Gastrocnemius medialis (tissue), 4 donors: Measurements from ENCODE around the gene PDGFD. TPM values are rescaled to one million over a fixed set of nuclear protein-coding genes. Genes with fewer than 3 reads are reported as not detected.

Experiments
- ATAC-seq, 2 donors: fragments of 150-250 bp; one replicate each; pipeline ENCODE4 v1.9.1; 2016
- DNase-seq, 2 donors: peaks; one replicate each; pipeline ENCODE4 v3.0.0-alpha.2; 2019
- H3K27ac ChIP-seq, 4 donors: fragments of 200-600 bp; sonication (generic); 1 replicate in 1 of 4; 2 replicates in 3 of 4; pipeline ENCODE4 v1.5.1; 2016 to 2018; ENCODE audit warnings: mild to moderate bottlenecking in 2 of 4, moderate library complexity in 1 of 4
- H3K27me3 ChIP-seq, 3 donors: fragments of 200-600 bp; sonication (generic) in 2 of 3; 1 replicate in 1 of 3; 2 replicates in 2 of 3; pipeline versions ENCODE4 v1.5.1 to v1.6.0; 2016 to 2019; ENCODE audit warnings: mild to moderate bottlenecking in 1 of 3, moderate library complexity in 1 of 3
- H3K36me3 ChIP-seq, 2 donors: fragments of 200-600 bp; sonication (generic) in 1 of 2; one replicate each; pipeline ENCODE4 v1.5.1; 2017 to 2018
- H3K4me1 ChIP-seq, 2 donors: fragments of 200-600 bp; sonication (generic) in 1 of 2; one replicate each; pipeline ENCODE4 v1.5.1; 2016 to 2017; ENCODE audit warnings: mild to moderate bottlenecking in 2 of 2
- H3K4me3 ChIP-seq, 4 donors: fragments of 200-600 bp; sonication (generic) in 3 of 4; 1 replicate in 1 of 4; 2 replicates in 3 of 4; pipeline ENCODE4 v1.5.1; 2016 to 2019; ENCODE audit warnings: mild to moderate bottlenecking in 2 of 4
- H3K9me3 ChIP-seq, 3 donors: fragments of 200-600 bp; sonication (generic) in 2 of 3; 1 replicate in 1 of 3; 2 replicates in 2 of 3; pipeline ENCODE4 v1.5.1; 2016 to 2019
- CTCF ChIP-seq, 5 experiments: fragments of 450-650 bp in 3 of 5; fragments of 200-600 bp in 2 of 5; sonication (generic) in 2 of 5; IDR thresholded peaks in 4 of 5; conservative IDR thresholded peaks in 1 of 5; 1 replicate in 4 of 5; 2 replicates in 1 of 5; pipeline ENCODE4 v1.5.1; 2016 to 2019; ENCODE audit warnings: antibody characterized with exemption in 5 of 5, mild to moderate bottlenecking in 3 of 5, moderate library complexity in 3 of 5
- POLR2A ChIP-seq, 2 donors: fragments of 450-650 bp; IDR thresholded peaks; one replicate each; pipeline ENCODE4 v1.6.1; 2017; ENCODE audit warnings: antibody characterized with exemption in 2 of 2, mild to moderate bottlenecking in 2 of 2, moderate library complexity in 2 of 2
- in situ Hi-C, 4 donors: fragments of 200-750 bp; cut with MboI; loops; one replicate each; pipeline versions ENCODE4 v1.15.0 to v1.8.0; 2017; ENCODE audit warnings: low sequenced_read_pairs in 4 of 4
- intact Hi-C: fragments of 100-400 bp; cut with DNase I; formaldehyde crosslinking; loops from one replicate; pipeline ENCODE4 v1.15.1; 2023; ENCODE audit warnings: low total_unique reads
- total RNA-seq, 4 donors: library from RNA; depleted of rRNA; stranded (reverse); fragments of >200 nt; gene quantifications; one replicate each; pipeline versions ENCODE4 v1.1.0 to v1.2.3, GENCODE V29; 2016

Gene PDGFD
- total RNA-seq, 4 donors from 2014 or later, result 2.2 to 4.0 (median 2.9) TPM

GRCh38 chr11:103920933-103921332, 243.0 kb downstream of the PDGFD start:
- DNase-seq (no peak), ATAC-seq (no peak)
- intact Hi-C loops, result no loop called here
- Histone ChIP-seq H3K27me3 (no peaks in the 10 kb centered on the region), H3K4me1 (no peaks in the 10 kb centered on the region), H3K36me3 (no peaks in the 10 kb centered on the region), H3K9me3 (no peaks in the 10 kb centered on the region), H3K4me3 (no peak overlapping the region), H3K27ac (no peak overlapping the region)
- in situ Hi-C loops, result loop anchor here in 1 of 4 donors (25.0 kb wide), 1 partner anchor 109 kb away; no protein-coding TSS in a partner anchor
- TF ChIP-seq POLR2A (IDR thresholded peaks at IDR 0.05) (no peak), CTCF (IDR thresholded peaks at IDR 0.05 in 4 of 5, conservative IDR thresholded peaks at IDR 0.05 in 1 of 5) (no peak)

GRCh38 chr11:103920449-103920848, 243.5 kb downstream of the PDGFD start:
- Histone ChIP-seq H3K4me3 (no peak overlapping the region), H3K27ac (no peak overlapping the region), H3K27me3 (no peaks in the 10 kb centered on the region), H3K36me3 (no peaks in the 10 kb centered on the region), H3K9me3 (no peaks in the 10 kb centered on the region), H3K4me1 (no peaks in the 10 kb centered on the region)
- ATAC-seq (no peak), DNase-seq (no peak)
- in situ Hi-C loops, result loop anchor here in 1 of 4 donors (25.0 kb wide), 1 partner anchor 108 kb away; no protein-coding TSS in a partner anchor
- TF ChIP-seq POLR2A (IDR thresholded peaks at IDR 0.05), result no peak
- no peak for TF ChIP-seq CTCF (IDR thresholded peaks at IDR 0.05 in 4 of 5, conservative IDR thresholded peaks at IDR 0.05 in 1 of 5)
- intact Hi-C loops, result no loop called here

DNA sequence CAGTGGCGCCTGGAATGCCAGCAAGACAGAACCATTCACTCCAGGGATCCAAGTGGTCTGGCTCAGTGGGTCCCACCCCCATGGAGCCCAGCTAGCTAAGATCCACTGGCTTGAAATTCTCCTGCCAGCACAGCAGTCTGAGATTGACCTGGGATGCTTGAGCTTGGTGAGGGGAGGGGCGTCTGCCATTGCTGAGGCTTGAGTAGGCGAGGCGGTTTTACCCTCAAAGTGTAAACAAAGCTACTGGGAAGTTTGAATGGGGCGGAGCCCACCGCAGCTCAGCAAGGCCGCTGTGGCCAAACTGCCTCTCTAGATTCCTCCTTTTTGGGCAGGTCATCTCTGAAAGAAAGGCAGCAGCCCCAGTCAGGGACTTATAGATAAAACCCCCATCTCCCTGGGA, 253.2 kb downstream of the PDGFD start:
- no peak for DNase-seq
- in situ Hi-C loops, result loop anchor here in 1 of 4 donors (25.0 kb wide), 1 partner anchor 98 kb away; no protein-coding TSS in a partner anchor
- no peaks in the 10 kb centered on the region for H3K9me3 ChIP-seq
- no peak overlapping the region for H3K4me3 ChIP-seq
- H3K4me1 ChIP-seq, result no peaks in the 10 kb centered on the region
- no peak for ATAC-seq
- H3K27me3 ChIP-seq, result no peaks in the 10 kb centered on the region
- intact Hi-C loops, result no loop called here
- TF ChIP-seq POLR2A (IDR thresholded peaks at IDR 0.05) (no peak), CTCF (IDR thresholded peaks at IDR 0.05 in 4 of 5, conservative IDR thresholded peaks at IDR 0.05 in 1 of 5) (no peak)
- no peaks in the 10 kb centered on the region for H3K36me3 ChIP-seq
- no peak overlapping the region for H3K27ac ChIP-seq

DNA sequence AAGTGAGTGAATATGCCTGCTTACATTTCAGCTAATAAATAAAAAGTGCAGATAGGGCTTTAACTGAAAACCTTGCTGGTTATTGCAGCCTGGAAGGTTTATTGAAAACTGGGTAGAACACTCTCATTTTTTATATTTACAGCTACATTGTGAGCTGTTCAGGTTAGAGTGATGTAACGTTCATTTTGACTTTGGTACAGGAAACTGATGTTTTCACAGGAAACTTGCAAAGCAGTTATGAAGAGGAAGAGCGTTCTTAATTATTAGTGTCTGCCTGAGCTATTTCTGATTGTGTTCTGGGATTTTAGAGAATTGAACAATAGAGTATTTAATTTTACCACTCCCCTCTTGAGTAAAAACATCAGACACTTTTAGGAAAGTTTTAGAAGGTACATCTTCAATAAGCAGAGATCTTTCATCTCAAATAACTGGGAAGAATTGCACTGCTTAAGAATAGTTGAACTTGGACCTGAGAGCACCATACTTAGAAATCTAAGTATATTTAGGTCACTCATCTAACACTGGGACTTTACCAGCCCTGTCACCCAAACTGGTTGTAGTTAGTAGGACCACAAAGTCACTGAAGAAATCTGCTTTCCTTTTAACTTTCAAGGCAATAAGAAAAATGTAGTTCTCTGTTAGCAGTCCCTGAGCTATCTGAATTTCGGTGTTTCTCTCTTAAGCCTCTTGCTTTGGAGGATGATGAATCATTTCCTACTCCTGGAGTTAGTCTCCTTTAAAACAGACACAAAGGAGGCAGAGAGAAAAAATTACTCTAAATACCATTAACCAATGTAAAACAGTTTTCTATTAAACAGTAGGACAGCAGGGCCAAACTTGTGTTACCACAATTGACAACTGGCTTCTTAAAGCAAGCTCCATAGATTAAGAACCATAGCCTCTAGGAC, 256.1 kb downstream of the PDGFD start:
- no peaks in the 10 kb centered on the region for H3K4me1 ChIP-seq
- H3K4me3 ChIP-seq, result no peak overlapping the region
- ATAC-seq (peak in 1 of 2 donors; percentile 55), DNase-seq (no peak)
- H3K27ac ChIP-seq, result peak overlapping the region in 1 of 4 donors; percentile 41
- no peaks in the 10 kb centered on the region for H3K36me3 ChIP-seq
- TF ChIP-seq POLR2A (IDR thresholded peaks at IDR 0.05) (no peak), CTCF (IDR thresholded peaks at IDR 0.05 in 4 of 5, conservative IDR thresholded peaks at IDR 0.05 in 1 of 5) (no peak)
- no peaks in the 10 kb centered on the region for H3K27me3 ChIP-seq
- intact Hi-C loops (no loop called here), in situ Hi-C loops (loop anchor here in 1 of 4 donors (25.0 kb wide), 1 partner anchor 96 kb away; no protein-coding TSS in a partner anchor)
- H3K9me3 ChIP-seq, result no peaks in the 10 kb centered on the region
